ENCODE results near the gene ALDH3A2.

DNA sequence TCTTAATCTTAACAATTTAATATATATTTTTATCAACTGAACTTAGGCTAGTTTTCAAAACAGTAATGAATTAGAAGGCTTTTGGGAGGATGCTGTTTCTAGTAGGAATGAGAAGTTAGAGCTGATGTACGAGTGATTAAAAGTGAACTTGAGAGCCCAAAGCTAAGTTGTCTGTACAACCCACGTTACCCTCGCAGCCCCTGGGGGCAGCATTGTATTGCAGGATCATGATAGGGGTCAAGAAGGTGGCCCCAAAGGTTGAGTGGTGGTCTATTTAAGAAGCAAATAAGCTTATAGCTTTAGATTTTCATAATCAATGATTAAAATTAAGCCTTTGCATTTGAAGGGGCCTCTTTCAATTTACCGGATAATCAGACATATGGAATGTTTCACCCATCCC is 33.7 kb upstream of the ALDH3A2 start:
- TF ChIP-seq CTCF (IDR thresholded peaks at IDR 0.05) (peak in 1 of 7 experiments; percentile 17), POLR2A (IDR thresholded peaks at IDR 0.05) (no peak)
